MCF 10A (cell line): Measurements from ENCODE around the gene WDPCP. TPM values are rescaled to one million over a fixed set of nuclear protein-coding genes. Genes with fewer than 3 reads are reported as not detected.
A peak's percentile ranks its signal among the peaks of the same experiment; 100 is the strongest.

Source experiments
- BruUV-seq: library from RNA; stranded (reverse); fragments of 400-500 nt; replicated peaks from 2 replicates; lab custom pipeline; 2021; lab: Mats Ljungman, UMichigan
- CTCF ChIA-PET: fragments of 300-600 bp; sonication (Branson Sonifier 250); formaldehyde crosslinking; extraction: SDS; loops from one replicate; lab custom pipeline; 2021; ENCODE audit warnings: antibody characterized with exemption, inconsistent platforms; lab: Yijun Ruan, JAX
- POLR2A ChIA-PET: fragments of 300-600, 350-650 bp; sonication (Branson Sonifier 250); formaldehyde crosslinking; extraction: SDS; loops from one replicate; lab custom pipeline; 2020; ENCODE audit warnings: antibody characterized with exemption, inconsistent platforms; lab: Yijun Ruan, JAX
- DNase-seq: peaks from one replicate; pipeline ENCODE4 v3.0.0-alpha.2; 2018; ENCODE audit not compliant: unreplicated experiment
- H3K27ac Mint-ChIP-seq: one replicate; pipeline ENCODE4 v1.8.0; 2022; ENCODE audit warnings: mild to moderate bottlenecking, low read depth, mixed read lengths; ENCODE audit not compliant: unreplicated experiment
- H3K27me3 Mint-ChIP-seq: one replicate; pipeline ENCODE4 v1.8.0; 2022; ENCODE audit warnings: mixed read lengths; ENCODE audit not compliant: insufficient read depth, unreplicated experiment
- H3K36me3 Mint-ChIP-seq: one replicate; pipeline ENCODE4 v1.8.0; 2022; ENCODE audit warnings: mild to moderate bottlenecking, moderate library complexity, mixed read lengths; ENCODE audit not compliant: insufficient read depth, unreplicated experiment
- H3K4me1 Mint-ChIP-seq: one replicate; pipeline ENCODE4 v1.8.0; 2022; ENCODE audit warnings: mixed read lengths; ENCODE audit not compliant: insufficient read depth, unreplicated experiment
- H3K4me3 Mint-ChIP-seq: one replicate; pipeline ENCODE4 v1.8.0; 2022; ENCODE audit warnings: mild to moderate bottlenecking, moderate library complexity, mixed read lengths; ENCODE audit not compliant: unreplicated experiment
- H3K9me3 Mint-ChIP-seq: one replicate; pipeline ENCODE4 v1.8.0; 2022; ENCODE audit warnings: mixed read lengths; ENCODE audit not compliant: unreplicated experiment
- CTCF ChIP-seq: fragments of 200-600 bp; IDR thresholded peaks from one replicate; pipeline ENCODE4 v1.8.0; 2022; ENCODE audit warnings: antibody characterized with exemption, mild to moderate bottlenecking; ENCODE audit not compliant: unreplicated experiment
- intact Hi-C: fragments of 100-400 bp; cut with micrococcal nuclease; formaldehyde crosslinking; loops from 2 replicates; pipeline ENCODE4 v1.14.1; 2022
- total RNA-seq: library from RNA; stranded (reverse); gene quantifications from 2 replicates; pipeline ENCODE4 v1.2.3, GENCODE V29; 2022

Gene WDPCP
- total RNA-seq, 1 experiment from 2014 or later = 6.9 TPM

GRCh38 chr2:63425079-63425416, 163.2 kb downstream of the WDPCP start:
- peak; percentile 11 for TF ChIP-seq CTCF
- POLR2A ChIA-PET = no interaction called here

GRCh38 chr2:63424329-63425078, 163.8 kb downstream of the WDPCP start:
- intact Hi-C loops = loop anchor here (2.0 kb wide), 1 partner anchor 638 kb away; no protein-coding TSS in a partner anchor
- CTCF ChIA-PET = interaction anchor here (0.6 to 1.4 kb wide), 12 partner anchors 9 to 1131 kb away, joined by 3 to 8 read pairs (median 3); no protein-coding TSS in a partner anchor

More at GRCh38 chr2:63425079-63425416, 163.2 kb downstream of the WDPCP start:
- no TSS peak for BruUV-seq
- Mint-ChIP-seq H3K4me1 (no peaks in the 10 kb centered on the region), H3K27ac (no peak overlapping the region), H3K4me3 (no peak overlapping the region), H3K27me3 (no peaks in the 10 kb centered on the region), H3K9me3 (no peaks in the 10 kb centered on the region), H3K36me3 (no peaks in the 10 kb centered on the region)
- DNase-seq = no peak
- CTCF ChIA-PET = interaction anchor here (1.0 to 1.4 kb wide), 6 partner anchors 9 to 118 kb away, joined by 3 to 5 read pairs (median 3); no protein-coding TSS in a partner anchor
- intact Hi-C loops = loop anchor here (2.0 kb wide), 1 partner anchor 638 kb away; no protein-coding TSS in a partner anchor

GRCh38 chr2:63422556-63422955, 165.7 kb downstream of the WDPCP start:
- ChIA-PET POLR2A (no interaction called here), CTCF (interaction anchor here (1.0 to 1.6 kb wide), 2 partner anchors 10 to 635 kb away, joined by 3 to 6 read pairs; no protein-coding TSS in a partner anchor)
- no peak for DNase-seq
- no peaks in the 10 kb centered on the region for H3K27me3 Mint-ChIP-seq
- H3K4me3 Mint-ChIP-seq = no peak overlapping the region
- BruUV-seq = no TSS peak
- no peak for TF ChIP-seq CTCF
- no peaks in the 10 kb centered on the region for H3K4me1 Mint-ChIP-seq
- intact Hi-C loops = no loop called here
- H3K9me3 Mint-ChIP-seq = no peaks in the 10 kb centered on the region
- no peaks in the 10 kb centered on the region for H3K36me3 Mint-ChIP-seq
- no peak overlapping the region for H3K27ac Mint-ChIP-seq

More at GRCh38 chr2:63424329-63425078, 163.8 kb downstream of the WDPCP start:
- peak; percentile 68 for DNase-seq
- H3K27me3 Mint-ChIP-seq = no peaks in the 10 kb centered on the region
- H3K36me3 Mint-ChIP-seq = no peaks in the 10 kb centered on the region
- H3K9me3 Mint-ChIP-seq = no peaks in the 10 kb centered on the region
- H3K4me1 Mint-ChIP-seq = no peaks in the 10 kb centered on the region
- H3K4me3 Mint-ChIP-seq = no peak overlapping the region
- POLR2A ChIA-PET = interaction anchor here (1.2 kb wide), 1 partner anchor 9 kb away, joined by 5 read pairs; no protein-coding TSS in a partner anchor
- TF ChIP-seq CTCF = peak; percentile 63
- BruUV-seq = no TSS peak
- H3K27ac Mint-ChIP-seq = no peak overlapping the region

- no peaks in the 10 kb centered on the region for H3K27me3 Mint-ChIP-seq
- ChIA-PET POLR2A (interaction anchor here (0.5 kb wide), 1 partner anchor 47 kb away, joined by 5 read pairs; no protein-coding TSS in a partner anchor), CTCF (interaction anchor here (0.6 kb wide), 1 partner anchor 1176 kb away, joined by 3 read pairs; no protein-coding TSS in a partner anchor)
- H3K4me1 Mint-ChIP-seq = no peaks in the 10 kb centered on the region
- no peak overlapping the region for H3K4me3 Mint-ChIP-seq
- no peak for TF ChIP-seq CTCF
- no peaks in the 10 kb centered on the region for H3K9me3 Mint-ChIP-seq
- peak; percentile 32 for DNase-seq
- no peaks in the 10 kb centered on the region for H3K36me3 Mint-ChIP-seq
- H3K27ac Mint-ChIP-seq = no peak overlapping the region
- intact Hi-C loops = no loop called here
- no TSS peak for BruUV-seq
Observed at GRCh38 chr2:63408530-63408929, 179.7 kb downstream of the WDPCP start.
